ENCODE results near the gene MTMR4.

DNA sequence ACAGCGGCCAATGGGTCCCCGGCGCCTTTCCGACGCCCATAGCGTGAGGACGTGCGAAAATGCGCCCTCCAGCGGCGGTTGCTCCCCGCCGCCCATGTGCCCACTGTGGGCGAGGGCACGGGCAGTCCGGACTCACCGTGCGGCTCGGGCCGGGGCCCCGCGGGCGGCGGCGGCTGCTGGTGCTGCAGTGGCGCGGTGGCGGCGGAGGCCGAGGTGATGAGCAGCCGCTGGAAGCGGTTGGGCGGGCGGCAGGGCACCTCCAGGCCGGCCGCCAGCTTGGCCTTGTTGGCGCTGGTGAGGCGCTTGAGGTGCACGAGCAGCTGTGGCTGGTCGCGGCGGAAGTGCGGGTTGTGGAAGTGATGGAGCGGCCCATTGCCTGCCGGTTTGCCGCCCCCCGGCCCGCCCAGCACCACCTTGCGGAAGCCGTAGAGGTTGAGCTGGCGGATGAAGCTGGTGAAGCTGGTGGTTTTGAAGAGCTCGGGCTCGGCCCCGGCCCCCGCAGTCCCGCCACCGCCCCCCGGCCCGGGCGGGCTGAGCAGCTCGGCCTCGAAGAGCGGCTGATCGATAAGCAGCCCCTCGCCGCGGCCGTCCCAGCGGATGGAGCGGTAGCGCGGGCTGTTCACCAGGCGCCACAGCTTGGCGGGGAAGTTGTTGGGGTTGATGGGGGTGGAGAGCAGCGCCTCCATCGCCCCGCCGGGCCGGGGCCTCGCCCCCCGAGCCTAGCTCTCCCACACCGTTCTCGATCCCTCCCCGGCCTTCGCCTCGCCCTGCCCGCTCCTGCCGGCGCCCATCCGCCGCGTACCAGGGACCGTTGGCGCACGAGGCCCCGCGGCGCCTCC is 26.6 kb downstream of the MTMR4 start, which contains the start of gene HSF5:
- TF ChIP-seq, protein P1, sequence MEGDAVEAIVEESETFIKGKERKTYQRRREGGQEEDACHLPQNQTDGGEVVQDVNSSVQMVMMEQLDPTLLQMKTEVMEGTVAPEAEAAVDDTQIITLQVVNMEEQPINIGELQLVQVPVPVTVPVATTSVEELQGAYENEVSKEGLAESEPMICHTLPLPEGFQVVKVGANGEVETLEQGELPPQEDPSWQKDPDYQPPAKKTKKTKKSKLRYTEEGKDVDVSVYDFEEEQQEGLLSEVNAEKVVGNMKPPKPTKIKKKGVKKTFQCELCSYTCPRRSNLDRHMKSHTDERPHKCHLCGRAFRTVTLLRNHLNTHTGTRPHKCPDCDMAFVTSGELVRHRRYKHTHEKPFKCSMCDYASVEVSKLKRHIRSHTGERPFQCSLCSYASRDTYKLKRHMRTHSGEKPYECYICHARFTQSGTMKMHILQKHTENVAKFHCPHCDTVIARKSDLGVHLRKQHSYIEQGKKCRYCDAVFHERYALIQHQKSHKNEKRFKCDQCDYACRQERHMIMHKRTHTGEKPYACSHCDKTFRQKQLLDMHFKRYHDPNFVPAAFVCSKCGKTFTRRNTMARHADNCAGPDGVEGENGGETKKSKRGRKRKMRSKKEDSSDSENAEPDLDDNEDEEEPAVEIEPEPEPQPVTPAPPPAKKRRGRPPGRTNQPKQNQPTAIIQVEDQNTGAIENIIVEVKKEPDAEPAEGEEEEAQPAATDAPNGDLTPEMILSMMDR (IDR thresholded peaks at IDR 0.05; ENCODE audit: low read length): no peak
- TF ChIP-seq EZH2 (IDR thresholded peaks at IDR 0.05; ENCODE audit: borderline replicate concordance, low read length): no peak

Measured in OCI-LY1 (cell line).